ENCODE data around the gene PDZD7.

The PDZD7 gene

DNA sequence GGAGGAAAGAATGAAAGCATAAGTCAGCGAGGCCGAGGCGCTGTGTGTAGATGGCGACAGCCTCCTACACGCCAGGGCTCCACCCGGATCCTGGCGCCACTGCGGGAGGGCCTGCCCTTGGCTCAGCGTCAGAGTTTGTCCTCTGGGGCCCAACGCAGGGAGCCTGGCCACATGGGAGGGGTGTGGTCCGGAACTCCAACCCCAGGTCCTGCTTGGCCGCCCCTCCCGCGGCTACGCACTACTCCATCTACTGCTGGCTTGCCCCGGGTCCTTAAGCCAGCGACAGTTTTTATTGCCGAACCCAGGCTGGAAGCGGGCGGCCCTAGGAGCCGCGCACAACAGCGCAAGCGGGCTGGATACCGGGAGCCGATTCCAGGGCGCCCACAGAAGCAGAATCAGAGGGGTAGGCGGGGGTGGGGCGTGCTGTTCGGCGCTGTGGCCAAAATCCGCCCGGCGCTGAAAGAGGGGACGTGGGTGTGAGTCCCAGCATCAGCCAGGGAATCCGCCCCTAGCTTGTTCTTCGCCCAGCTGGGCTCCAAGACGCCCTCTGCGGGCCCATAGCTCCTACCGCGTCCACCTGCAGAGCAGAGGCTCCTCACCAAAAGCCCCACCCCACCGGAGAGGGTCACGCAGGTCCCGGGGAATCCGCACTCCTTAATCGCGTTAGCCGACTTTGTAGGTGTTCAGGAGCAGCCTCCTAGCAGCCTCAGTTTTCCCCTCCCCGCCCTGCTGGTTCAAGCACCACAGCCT, 35.4 kb upstream of the PDZD7 start:
- peak; percentile 65 for DNase-seq (ENCODE audit: low read depth)
- TF ChIP-seq CTCF (IDR thresholded peaks at IDR 0.05; ENCODE audit: insufficient read depth, low read depth, low read length, missing control alignments): peak; percentile 58
- H3K4me3 ChIP-seq (ENCODE audit: low read length): peak overlapping the region; percentile 57

DNA sequence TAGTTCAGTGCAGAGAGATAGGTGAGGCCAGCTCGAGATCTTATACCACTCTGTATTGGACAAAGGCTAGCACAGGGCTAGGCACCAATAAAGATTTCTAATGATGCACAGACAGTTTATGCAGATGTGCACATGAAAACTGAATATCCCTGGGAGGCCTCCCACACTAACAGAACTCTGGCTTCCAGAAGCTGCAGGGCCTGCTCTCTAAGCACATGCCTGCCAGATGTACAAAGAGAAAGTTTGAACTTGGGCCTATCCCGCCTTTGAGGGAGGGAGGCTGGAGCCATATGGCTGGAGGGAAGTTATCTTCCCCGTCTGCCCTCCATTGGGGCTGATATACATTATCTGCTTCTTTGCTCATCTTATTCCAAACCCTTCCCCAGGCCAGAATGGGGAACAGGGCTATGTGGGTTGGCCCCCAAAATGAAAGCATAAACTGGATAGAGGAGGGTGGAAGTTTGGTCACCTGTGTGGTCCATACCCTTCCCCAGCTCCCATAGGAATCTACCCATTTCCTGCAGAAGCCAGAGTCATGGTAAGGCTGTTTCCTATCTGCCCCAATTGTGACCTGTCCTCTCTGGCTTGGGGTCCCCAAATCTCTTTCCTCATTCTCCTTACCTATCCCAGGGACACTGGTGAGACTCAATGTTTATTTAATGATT, 34.7 kb upstream of the PDZD7 start:
- H3K4me3 ChIP-seq (ENCODE audit: low read length): peak overlapping the region; percentile 57
- no peak for DNase-seq (ENCODE audit: low read depth)
- TF ChIP-seq CTCF (IDR thresholded peaks at IDR 0.05; ENCODE audit: insufficient read depth, low read depth, low read length, missing control alignments): no peak

GRCh38 chr10:101064415-101065030, 33.6 kb upstream of the PDZD7 start:
- H3K4me3 ChIP-seq (ENCODE audit: low read length): no peak overlapping the region
- DNase-seq (ENCODE audit: low read depth): no peak
- no peak for TF ChIP-seq CTCF (IDR thresholded peaks at IDR 0.05; ENCODE audit: insufficient read depth, low read depth, low read length, missing control alignments)

- TF ChIP-seq CTCF (IDR thresholded peaks at IDR 0.05; ENCODE audit: insufficient read depth, low read depth, low read length, missing control alignments): no peak
- DNase-seq (ENCODE audit: low read depth): no peak
- no peak overlapping the region for H3K4me3 ChIP-seq (ENCODE audit: low read length)
Observed at GRCh38 chr10:101063548-101064414, 32.9 kb upstream of the PDZD7 start.

DNA sequence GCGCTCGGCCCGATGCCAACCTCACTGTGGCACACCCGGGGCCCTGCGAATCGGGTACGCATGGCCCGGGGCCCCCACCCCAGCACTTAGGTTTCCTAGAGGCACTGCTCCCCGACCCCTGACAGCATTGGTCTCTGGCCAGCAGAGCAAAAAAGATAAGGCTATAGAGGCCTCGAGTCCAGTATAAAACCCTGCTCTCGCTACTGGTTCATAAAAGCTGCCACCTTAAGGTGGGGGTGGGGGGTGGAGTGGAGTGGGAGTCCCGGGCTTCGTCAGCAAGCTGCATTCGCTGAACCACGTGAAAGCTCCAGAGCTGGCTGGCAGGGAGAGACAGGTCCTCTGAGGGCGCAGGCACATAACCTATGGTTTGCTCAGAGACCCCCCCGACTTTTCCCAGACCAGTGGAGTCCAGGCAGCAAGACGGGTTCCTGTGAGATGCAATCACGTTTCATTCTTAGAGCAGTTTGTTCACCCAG, 32.2 kb upstream of the PDZD7 start:
- H3K4me3 ChIP-seq (ENCODE audit: low read length): no peak overlapping the region
- no peak for TF ChIP-seq CTCF (IDR thresholded peaks at IDR 0.05; ENCODE audit: insufficient read depth, low read depth, low read length, missing control alignments)
- no peak for DNase-seq (ENCODE audit: low read depth)

DNA sequence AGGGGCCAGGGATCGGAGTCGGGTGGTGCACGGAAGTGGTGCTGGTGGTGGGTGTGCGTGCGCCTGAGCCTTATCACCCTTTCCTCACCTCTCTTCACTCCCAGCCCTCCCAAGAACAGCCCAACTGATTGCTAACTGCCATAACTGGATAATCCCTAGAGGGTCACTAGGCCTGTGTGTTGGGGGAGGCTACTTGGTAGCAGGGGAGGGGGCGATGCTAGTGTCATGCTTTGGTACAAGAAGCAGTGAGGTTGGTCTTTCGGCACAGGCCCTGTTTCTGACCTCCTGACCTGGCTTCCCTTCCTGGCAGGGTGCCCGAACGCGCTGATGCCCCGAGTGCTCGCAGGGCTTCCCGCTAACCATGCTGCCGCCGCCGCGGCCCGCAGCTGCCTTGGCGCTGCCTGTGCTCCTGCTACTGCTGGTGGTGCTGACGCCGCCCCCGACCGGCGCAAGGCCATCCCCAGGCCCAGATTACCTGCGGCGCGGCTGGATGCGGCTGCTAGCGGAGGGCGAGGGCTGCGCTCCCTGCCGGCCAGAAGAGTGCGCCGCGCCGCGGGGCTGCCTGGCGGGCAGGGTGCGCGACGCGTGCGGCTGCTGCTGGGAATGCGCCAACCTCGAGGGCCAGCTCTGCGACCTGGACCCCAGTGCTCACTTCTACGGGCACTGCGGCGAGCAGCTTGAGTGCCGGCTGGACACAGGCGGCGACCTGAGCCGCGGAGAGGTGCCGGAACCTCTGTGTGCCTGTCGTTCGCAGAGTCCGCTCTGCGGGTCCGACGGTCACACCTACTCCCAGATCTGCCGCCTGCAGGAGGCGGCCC, 31.5 kb upstream of the PDZD7 start:
- DNase-seq (ENCODE audit: low read depth): peak; percentile 37
- H3K4me3 ChIP-seq (ENCODE audit: low read length): peak overlapping the region; percentile 13
- TF ChIP-seq CTCF (IDR thresholded peaks at IDR 0.05; ENCODE audit: insufficient read depth, low read depth, low read length, missing control alignments): peak; percentile 1

All from epithelial cell of esophagus (primary cell).